Measurements from ENCODE around the gene TBR1.

GRCh38 chr2:161391737-161392506, 24.2 kb upstream of the TBR1 start:
- TF ChIP-seq CTCF (IDR thresholded peaks at IDR 0.05) (no peak), POLR2A (IDR thresholded peaks at IDR 0.05) (no peak), EP300 (IDR thresholded peaks at IDR 0.05) (no peak), POLR2AphosphoS5 (IDR thresholded peaks at IDR 0.05) (no peak)
